Right forelimb (tissue), 1 donor: ENCODE data around the gene FGGY.
"Not testable (repeated sequence)": the region's sequence is repeated elsewhere in the genome, so short reads cannot be mapped to it uniquely, and the experiment has no call there.

Source experiments
- DNase-seq: peaks from one replicate; pipeline ENCODE4 v3.0.0-alpha.2; 2018

Gene FGGY

DNA sequence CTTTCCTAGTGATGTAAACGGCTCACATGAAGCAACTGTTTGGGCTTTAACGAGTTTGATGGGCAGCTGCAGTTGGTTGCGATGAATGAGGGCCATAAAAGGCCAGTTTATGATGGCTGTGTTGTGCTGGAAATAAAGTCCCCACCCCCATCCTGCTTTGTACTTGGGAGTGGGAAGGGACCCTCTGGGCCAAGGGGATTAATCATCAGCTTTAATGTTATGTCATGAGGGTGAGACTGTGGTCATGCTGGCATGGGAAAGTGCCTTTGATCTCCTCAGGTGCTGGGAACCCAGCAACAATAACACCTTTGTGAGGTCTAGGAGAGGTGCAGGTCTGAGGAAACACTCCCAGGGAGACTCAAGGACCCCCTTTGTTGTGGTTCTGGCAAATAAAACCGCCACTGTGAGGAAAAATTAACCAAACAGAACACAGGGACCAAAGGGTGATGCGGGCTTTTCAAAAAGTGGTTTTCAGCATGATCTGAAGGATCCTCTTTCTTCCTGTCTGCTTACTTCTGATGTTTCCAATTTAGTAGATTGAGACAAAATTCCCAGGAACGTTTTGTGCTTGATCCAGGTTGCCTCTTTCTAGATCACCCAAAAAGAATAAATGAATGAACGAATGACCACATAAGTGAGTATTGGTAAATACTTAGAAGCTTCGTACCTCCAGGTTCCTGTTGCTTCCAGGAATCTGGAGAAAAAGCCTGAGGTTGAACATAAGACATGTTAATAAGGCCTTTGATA, 260.1 kb downstream of the FGGY start:
- DNase-seq = no peak

GRCh38 chr1:59557549-59557885, 260.6 kb downstream of the FGGY start:
- no peak for DNase-seq

- not testable (repeated sequence) for DNase-seq
Measured at GRCh38 chr1:59558580-59558979, 261.7 kb downstream of the FGGY start.

- DNase-seq = no peak
Measured at GRCh38 chr1:59560807-59561450, 264.0 kb downstream of the FGGY start.

DNA sequence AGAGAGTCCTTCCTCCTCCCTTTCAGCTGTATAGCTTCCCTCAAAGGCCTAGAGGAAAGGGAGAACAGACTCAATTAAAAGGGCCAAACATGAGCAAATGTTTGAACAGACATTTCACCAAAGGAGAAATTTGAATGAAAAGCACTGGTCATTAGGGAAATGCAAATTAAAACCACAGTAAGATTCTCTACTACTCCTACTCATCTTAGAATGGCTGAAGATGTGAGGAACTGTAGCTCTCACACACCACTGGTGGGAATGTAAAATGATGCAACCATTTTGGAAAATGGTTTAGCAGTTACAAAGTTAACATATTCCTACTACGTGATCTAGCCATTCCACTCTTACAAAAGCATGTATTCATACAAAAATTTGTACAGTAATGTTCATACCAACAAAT, 264.9 kb downstream of the FGGY start:
- no peak for DNase-seq

DNA sequence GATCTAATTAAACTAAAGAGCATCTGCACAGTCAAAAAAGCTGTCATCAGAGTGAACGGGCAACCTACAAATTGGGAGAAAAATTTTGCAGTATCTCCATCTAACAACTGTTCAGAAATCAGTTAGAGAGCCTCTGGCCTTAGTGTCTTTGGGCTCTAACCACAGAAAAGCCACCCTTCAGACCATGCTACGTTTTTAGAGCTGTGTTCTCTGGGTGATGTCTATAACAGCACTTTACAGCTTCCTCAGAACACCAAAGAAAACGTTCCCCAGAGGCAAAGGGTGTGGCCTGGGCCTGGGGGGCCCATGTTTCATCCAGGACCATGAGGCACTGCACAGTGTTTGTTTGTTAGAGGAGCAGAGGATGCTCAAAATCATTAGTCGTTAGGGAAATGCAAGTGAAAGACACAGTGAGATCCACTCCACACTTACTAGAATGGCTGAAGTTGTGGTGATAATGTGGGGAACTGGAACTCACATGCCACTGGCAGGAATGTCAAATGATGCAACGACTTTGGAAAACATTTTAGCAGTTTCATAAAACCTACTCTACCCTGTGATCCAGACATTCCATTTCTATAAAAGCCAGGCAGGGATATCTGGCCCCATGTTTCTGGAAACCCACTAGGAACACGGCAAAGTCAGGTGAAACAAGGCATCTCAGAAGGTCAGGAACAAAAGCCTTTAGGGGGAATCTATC, 267.4 kb downstream of the FGGY start:
- DNase-seq = no peak

GRCh38 chr1:59565611-59566410, 268.9 kb downstream of the FGGY start:
- DNase-seq = peak; percentile 50

DNA sequence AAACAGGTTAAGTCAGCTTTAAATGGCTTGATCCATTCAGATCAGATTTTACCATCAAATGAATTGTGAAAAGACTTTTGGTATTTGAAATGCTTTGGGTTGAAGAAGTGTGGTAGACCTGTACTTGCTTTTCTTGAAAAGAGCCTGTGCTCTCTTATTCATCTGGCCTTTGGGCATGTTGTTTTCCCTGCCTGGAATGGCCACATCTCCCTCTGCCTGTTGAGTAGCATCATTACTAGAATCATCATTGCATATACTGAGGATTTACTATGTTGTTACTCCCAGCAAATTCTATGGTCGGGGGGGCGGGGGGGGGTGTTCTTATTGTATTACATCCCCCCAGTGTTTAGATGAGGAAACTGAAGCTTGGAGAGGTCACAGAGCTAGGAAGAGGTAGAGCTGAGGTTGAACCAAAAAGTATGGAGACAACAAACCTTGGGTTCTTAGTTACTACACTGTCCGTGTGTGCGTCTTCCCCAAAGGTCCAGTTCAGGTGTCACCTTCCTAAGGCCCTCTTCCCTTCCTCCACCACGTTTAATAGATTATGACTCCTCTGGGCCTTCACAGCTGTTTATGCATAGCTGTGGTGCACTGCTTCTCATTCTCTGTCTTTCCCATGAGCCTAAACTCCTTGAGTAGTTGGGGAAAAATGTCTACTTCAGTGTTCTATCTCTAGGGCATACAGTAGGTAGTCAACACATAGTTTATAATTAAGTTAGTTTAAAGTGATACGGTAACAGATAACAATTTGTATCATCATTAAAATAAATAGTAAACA, 271.5 kb downstream of the FGGY start:
- DNase-seq = no peak

DNA sequence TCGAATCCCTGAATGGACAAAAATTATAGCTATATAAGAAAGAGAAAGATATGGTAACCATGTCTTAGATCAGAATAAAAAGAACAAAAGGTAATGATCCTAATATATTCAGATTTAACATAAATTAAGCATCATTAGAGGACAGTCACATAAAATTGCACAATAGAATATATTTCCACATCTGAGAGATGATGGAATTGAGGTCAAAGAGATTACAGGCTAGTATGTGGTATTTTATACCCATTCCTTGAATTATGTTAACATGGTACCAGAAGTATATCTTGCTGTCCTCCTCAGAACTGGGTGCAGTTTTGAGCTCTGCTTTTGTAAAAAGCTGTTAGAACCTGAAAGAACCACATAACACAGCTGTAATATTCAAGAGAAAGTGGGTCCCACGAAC, 272.3 kb downstream of the FGGY start:
- DNase-seq = no peak

DNA sequence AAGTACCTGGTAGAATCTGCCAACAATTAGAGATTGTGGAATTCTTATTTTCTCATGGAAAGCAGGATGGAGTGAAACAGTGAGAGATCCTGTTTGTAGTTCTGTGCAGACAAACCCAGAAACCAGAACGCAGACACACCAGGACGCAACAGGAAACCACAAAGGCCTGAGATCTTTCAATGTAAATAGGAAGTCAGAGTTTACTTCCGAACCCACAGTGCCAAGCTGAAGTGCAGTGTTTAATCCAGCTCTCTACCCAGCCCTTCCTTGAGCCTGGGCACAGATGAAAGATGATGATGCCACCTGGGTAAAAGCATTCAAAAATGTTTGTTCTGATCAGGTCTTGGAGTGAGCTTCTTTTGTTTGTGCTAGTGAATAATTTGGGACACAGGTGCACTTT, 273.6 kb downstream of the FGGY start:
- DNase-seq = no peak

GRCh38 chr1:59574085-59574484, 277.2 kb downstream of the FGGY start:
- DNase-seq = no peak

GRCh38 chr1:59577774-59578173, 280.9 kb downstream of the FGGY start:
- DNase-seq = no peak

DNA sequence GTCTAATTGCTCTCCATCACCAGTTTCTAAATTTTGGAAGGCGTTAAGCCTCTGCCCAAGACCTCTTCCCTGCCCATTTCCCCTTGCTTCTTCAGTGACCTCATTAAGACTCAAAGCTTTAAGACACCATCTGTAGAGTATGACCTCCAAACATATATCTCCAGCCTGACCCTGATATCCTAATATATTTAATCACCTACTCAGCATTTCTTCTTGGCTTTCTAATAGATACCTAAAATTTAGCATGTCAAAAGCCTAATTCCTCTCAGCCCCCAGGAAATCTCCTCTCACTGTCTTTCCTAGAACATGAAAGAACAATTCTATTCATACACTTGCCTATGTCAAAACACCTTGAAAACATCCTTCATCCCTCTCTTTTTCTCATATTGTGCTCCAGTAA, 282.3 kb downstream of the FGGY start:
- no peak for DNase-seq

- no peak for DNase-seq
Measured at GRCh38 chr1:59580257-59580656, 283.4 kb downstream of the FGGY start.

DNA sequence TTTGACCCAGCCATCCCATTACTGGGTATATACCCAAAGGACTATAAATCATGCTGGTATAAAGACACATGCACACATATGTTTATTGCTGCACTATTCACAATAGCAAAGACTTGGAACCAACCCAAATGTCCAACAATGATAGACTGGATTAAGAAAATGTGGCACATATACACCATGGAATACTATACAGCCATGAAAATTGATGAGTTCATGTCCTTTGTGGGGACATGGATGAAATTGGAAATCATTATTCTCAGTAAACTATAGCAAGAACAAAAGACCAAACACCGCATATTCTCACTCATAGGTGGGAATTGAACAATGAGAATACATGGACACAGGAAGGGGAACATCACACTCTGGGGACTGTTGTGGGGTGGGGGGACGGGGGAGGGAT, 295.5 kb downstream of the FGGY start:
- DNase-seq = not testable (repeated sequence)

GRCh38 chr1:59592924-59593323, 296.0 kb downstream of the FGGY start:
- no peak for DNase-seq

DNA sequence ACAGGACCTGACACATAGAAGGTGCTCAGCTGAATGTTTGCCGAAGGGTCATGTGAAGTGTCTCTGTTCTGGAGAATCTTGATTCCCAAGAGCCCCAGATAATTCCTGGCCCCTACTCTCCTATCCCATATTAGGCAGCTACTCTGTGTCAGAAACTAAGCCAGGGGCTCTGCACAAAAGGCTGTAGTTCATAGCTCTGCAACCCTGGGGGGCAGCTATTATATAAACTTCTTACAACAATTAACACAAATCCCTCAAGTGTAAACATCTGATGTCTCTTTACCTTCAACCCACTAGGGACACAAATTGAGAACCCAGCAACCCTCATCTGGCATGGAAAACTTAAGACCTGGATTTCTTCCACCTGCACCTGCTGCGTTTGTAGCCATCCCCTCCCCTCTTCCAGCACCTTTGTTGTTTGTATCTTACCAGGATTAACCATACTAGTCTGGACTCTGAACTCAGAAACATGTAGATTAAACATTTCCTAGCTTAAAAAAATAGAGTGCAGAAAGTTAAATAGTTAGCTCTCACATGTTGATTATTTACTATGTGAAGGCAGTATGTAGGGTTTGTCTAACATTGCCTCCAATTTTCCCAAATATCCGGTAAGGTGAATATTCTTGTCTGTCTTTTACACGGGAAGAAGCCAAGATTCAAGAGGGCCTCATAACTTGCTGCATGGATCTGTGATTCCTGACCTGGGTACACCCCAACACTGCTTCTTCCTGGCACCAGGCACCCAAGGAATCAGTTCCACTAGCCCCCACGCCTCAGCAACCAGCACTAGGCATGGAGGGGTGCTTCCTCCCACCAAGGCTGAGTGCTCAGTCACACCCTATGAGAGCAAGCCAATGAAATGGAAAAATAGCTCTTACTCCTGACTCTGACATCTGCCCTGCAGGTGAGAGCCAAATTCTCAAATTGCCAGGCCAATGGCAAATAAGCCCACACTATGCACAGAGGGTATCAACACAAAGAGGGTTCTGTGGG, 297.2 kb downstream of the FGGY start:
- no peak for DNase-seq

GRCh38 chr1:59595774-59596173, 298.9 kb downstream of the FGGY start:
- DNase-seq = no peak

- no peak for DNase-seq
Measured at GRCh38 chr1:59596432-59596831, 299.5 kb downstream of the FGGY start.

DNA sequence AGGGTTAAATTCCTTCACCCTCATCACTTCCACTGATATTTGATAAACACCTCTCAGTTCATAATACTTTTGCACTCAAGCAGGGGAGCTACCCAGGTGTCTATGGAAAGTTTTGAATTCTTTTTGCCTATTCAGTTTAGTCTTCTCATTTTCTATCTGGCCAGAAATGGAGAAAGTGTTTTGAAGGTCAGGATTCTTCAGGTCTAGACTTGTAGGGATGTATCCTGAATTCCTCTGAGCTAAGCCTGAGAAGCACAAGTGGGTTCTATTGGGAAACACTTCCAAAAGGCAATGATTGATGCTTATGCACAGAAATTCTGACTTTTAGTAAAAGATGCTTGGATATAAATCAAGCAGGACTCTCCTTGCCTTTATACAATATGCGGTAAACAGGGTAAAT, 300.1 kb downstream of the FGGY start:
- no peak for DNase-seq

DNA sequence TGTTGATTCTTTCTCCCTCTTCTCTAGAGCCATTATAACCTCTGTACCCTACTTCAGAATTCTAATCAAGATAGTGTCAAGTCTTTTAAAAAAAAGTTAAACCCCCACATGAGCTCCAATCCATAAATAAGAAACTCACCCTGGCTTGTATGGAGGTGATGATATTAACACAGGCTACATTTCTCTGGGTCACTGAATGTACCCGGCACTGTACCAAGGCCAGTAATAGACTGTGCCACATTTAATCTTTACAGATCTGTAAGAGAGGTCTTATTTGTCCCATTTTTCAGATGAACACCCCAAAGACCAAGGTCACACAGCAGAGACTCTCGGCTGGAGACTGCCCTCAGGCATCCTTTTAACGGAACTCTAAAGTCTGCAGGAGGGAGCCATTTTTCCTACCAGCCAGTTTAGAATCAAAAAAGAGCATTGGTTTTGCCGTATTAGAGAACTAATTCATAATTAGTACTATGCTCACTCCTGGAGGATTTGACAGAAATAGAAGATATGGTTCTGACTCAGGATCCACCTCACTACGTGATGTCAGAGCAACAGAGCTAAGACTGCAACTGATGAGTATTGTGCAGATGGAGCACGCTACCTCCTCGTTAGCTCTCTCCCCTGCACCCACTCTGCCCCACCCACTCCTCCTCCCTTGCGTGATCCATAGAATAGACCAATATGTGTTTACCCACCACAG, 300.7 kb downstream of the FGGY start:
- no peak for DNase-seq
